Measurements from ENCODE around the gene CAB39L.

- TF ChIP-seq, protein P1, sequence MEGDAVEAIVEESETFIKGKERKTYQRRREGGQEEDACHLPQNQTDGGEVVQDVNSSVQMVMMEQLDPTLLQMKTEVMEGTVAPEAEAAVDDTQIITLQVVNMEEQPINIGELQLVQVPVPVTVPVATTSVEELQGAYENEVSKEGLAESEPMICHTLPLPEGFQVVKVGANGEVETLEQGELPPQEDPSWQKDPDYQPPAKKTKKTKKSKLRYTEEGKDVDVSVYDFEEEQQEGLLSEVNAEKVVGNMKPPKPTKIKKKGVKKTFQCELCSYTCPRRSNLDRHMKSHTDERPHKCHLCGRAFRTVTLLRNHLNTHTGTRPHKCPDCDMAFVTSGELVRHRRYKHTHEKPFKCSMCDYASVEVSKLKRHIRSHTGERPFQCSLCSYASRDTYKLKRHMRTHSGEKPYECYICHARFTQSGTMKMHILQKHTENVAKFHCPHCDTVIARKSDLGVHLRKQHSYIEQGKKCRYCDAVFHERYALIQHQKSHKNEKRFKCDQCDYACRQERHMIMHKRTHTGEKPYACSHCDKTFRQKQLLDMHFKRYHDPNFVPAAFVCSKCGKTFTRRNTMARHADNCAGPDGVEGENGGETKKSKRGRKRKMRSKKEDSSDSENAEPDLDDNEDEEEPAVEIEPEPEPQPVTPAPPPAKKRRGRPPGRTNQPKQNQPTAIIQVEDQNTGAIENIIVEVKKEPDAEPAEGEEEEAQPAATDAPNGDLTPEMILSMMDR (IDR thresholded peaks at IDR 0.05) = no peak
- TF ChIP-seq POLR2A (IDR thresholded peaks at IDR 0.05; ENCODE audit: low read depth) (no peak), EP300 (IDR thresholded peaks at IDR 0.05) (no peak), POLR2AphosphoS5 (IDR thresholded peaks at IDR 0.05) (no peak)
Measured at GRCh38 chr13:49320975-49321374, 122.9 kb downstream of the CAB39L start.
